Activated T-cell treated with anti-CD3 and anti-CD28 coated beads for 48 hours (primary cell): ENCODE data around the gene ZNF445.
"Not testable (repeated sequence)": the region's sequence is repeated elsewhere in the genome, so short reads cannot be mapped to it uniquely, and the experiment has no call there.

ENCODE experiments used
- DNase-seq: peaks from one replicate; pipeline ENCODE4 v3.0.0-alpha.2; 2020; ENCODE audit warnings: low read depth

Gene ZNF445

GRCh38 chr3:44398853-44399252 is 78.6 kb downstream of the ZNF445 start:
- no peak for DNase-seq

- DNase-seq = not testable (repeated sequence)
Observed at GRCh38 chr3:44398271-44398670, 79.2 kb downstream of the ZNF445 start.

- no peak for DNase-seq
Observed at GRCh38 chr3:44396200-44397171, 81.0 kb downstream of the ZNF445 start.

- no peak for DNase-seq
Observed at GRCh38 chr3:44395714-44396113, 81.8 kb downstream of the ZNF445 start.

- DNase-seq = no peak
Observed at GRCh38 chr3:44392489-44392888, 85.0 kb downstream of the ZNF445 start.

- no peak for DNase-seq
Observed at GRCh38 chr3:44387404-44387803, 90.1 kb downstream of the ZNF445 start.
